ENCODE measurements around the gene MON1B. TPM values are rescaled to one million over a fixed set of nuclear protein-coding genes. Genes with fewer than 3 reads are reported as not detected.
A peak's percentile ranks its signal among the peaks of the same experiment; 100 is the strongest.

The MON1B gene
- total and polyA plus RNA-seq, 9 of the 15 experiments (the other 6 are each of a cell fraction or from before 2014, with no cell fraction given), result 5.0 to 66.0 (median 12.6) TPM

- TF ChIP-seq CTCF (IDR thresholded peaks at IDR 0.05 in 2 of 3, conservative IDR thresholded peaks at IDR 0.05 in 1 of 3; ENCODE audit: insufficient read depth in 2 of 3, low read depth in 1 of 3, low read length in 3 of 3), result peak in 1 of 3 experiments; percentile 9; a peak in 1 of 6 replicates
- peak; percentile 87 for TF ChIP-seq POLR2G (IDR thresholded peaks at IDR 0.05; ENCODE audit: low read depth, low read length)
- peak; percentile 53; the same call in 1 of the 2 replicates for TF ChIP-seq DIDO1 (tag; IDR thresholded peaks at IDR 0.05; ENCODE audit: low read depth)
- no peak for TF ChIP-seq KLF13 (tag; IDR thresholded peaks at IDR 0.05; ENCODE audit: borderline replicate concordance, low read depth)
- peak; percentile 73 for TF ChIP-seq C11orf30 (IDR thresholded peaks at IDR 0.05; ENCODE audit: low read depth)
- TF ChIP-seq LCOR (CRISPR knock-in tag; IDR thresholded peaks at IDR 0.05), result 0 out of 2 replicates have a peak, but pooled peaks have one; percentile 65
- TF ChIP-seq SUPT5H (IDR thresholded peaks at IDR 0.05), result peak; percentile 82
- TF ChIP-seq SIN3B (IDR thresholded peaks at IDR 0.05; ENCODE audit: low read depth), result peak; percentile 57
- TF ChIP-seq E2F4 (CRISPR knock-in tag; IDR thresholded peaks at IDR 0.05; ENCODE audit: low read depth), result 0 out of 2 replicates have a peak, but pooled peaks have one; percentile 40
- peak; percentile 79 for TF ChIP-seq NCOA1 (IDR thresholded peaks at IDR 0.05; ENCODE audit: low read depth)
- peak; percentile 97 for TF ChIP-seq ELF2 (CRISPR knock-in tag; IDR thresholded peaks at IDR 0.05)
- peak; percentile 76; the same call in 1 of the 2 replicates for TF ChIP-seq OTX1 (CRISPR knock-in tag; IDR thresholded peaks at IDR 0.05)
- TF ChIP-seq EP400 (IDR thresholded peaks at IDR 0.05), result peak; percentile 92
- peak; percentile 13; the same call in 1 of the 2 replicates for TF ChIP-seq RNF2 (IDR thresholded peaks at IDR 0.05)
- TF ChIP-seq SP1 (CRISPR knock-in tag; IDR thresholded peaks at IDR 0.05), result peak; percentile 69
- TF ChIP-seq POLR2A (conservative IDR thresholded peaks at IDR 0.05), result peak; percentile 90
- no peak for TF ChIP-seq XRCC4 (IDR thresholded peaks at IDR 0.05; ENCODE audit: extremely low read depth, insufficient read depth, insufficient read length)
- peak; percentile 65 for TF ChIP-seq HNRNPLL (IDR thresholded peaks at IDR 0.05; ENCODE audit: low read depth, low read length, poor library complexity, severe bottlenecking)
- TF ChIP-seq, protein P1, sequence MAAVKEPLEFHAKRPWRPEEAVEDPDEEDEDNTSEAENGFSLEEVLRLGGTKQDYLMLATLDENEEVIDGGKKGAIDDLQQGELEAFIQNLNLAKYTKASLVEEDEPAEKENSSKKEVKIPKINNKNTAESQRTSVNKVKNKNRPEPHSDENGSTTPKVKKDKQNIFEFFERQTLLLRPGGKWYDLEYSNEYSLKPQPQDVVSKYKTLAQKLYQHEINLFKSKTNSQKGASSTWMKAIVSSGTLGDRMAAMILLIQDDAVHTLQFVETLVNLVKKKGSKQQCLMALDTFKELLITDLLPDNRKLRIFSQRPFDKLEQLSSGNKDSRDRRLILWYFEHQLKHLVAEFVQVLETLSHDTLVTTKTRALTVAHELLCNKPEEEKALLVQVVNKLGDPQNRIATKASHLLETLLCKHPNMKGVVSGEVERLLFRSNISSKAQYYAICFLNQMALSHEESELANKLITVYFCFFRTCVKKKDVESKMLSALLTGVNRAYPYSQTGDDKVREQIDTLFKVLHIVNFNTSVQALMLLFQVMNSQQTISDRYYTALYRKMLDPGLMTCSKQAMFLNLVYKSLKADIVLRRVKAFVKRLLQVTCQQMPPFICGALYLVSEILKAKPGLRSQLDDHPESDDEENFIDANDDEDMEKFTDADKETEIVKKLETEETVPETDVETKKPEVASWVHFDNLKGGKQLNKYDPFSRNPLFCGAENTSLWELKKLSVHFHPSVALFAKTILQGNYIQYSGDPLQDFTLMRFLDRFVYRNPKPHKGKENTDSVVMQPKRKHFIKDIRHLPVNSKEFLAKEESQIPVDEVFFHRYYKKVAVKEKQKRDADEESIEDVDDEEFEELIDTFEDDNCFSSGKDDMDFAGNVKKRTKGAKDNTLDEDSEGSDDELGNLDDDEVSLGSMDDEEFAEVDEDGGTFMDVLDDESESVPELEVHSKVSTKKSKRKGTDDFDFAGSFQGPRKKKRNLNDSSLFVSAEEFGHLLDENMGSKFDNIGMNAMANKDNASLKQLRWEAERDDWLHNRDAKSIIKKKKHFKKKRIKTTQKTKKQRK (IDR thresholded peaks at IDR 0.05; ENCODE audit: borderline replicate concordance, low read depth, low read length), result peak; percentile 78; the same call in 1 of the 2 replicates
- TF ChIP-seq NEUROD1 (IDR thresholded peaks at IDR 0.05; ENCODE audit: borderline replicate concordance, low read depth, low read length, partially characterized antibody), result peak; percentile 85
- TF ChIP-seq KAT7 (CRISPR knock-in tag; IDR thresholded peaks at IDR 0.05; ENCODE audit: borderline replicate concordance), result no peak
- peak; percentile 94 for TF ChIP-seq MBD2 (IDR thresholded peaks at IDR 0.05; ENCODE audit: borderline replicate concordance, low read depth)
- no peak for TF ChIP-seq COPS2 (conservative IDR thresholded peaks at IDR 0.05)
These were observed at the start of gene MON1B (continued) for GRCh38 chr16:77190478-77191258.

Measured in K562 (cell line).